BLaER1 treated with 17β-estradiol and CSF1 and Interleukin-3, amounts not matched to agents 10 nM and 100 nM (cell line): ENCODE data around the gene CDKN1A.

Experiments
- H3K27ac ChIP-seq, 11 experiments: shearing (Covaris generic); formaldehyde crosslinking; 2 replicates each; pipeline ENCODE4 v1.8.1; 2022
- H3K27me3 ChIP-seq, 11 experiments: shearing (Covaris generic); formaldehyde crosslinking; 2 replicates each; pipeline ENCODE4 v1.8.1; 2022
- H3K36me3 ChIP-seq, 11 experiments: shearing (Covaris generic); formaldehyde crosslinking; 2 replicates each; pipeline ENCODE4 v1.8.1; 2022
- H3K4me1 ChIP-seq, 10 experiments: shearing (Covaris generic); formaldehyde crosslinking; 2 replicates each; pipeline ENCODE4 v1.8.1; 2022
- H3K4me2 ChIP-seq, 11 experiments: shearing (Covaris generic); formaldehyde crosslinking; 2 replicates each; pipeline ENCODE4 v1.8.1; 2022
- H3K4me3 ChIP-seq, 10 experiments: shearing (Covaris generic); formaldehyde crosslinking; 2 replicates each; pipeline ENCODE4 v1.8.1; 2022
- H3K9ac ChIP-seq, 11 experiments: shearing (Covaris generic); formaldehyde crosslinking; 2 replicates each; pipeline ENCODE4 v1.8.1; 2022
- H3K9me3 ChIP-seq, 11 experiments: shearing (Covaris generic); formaldehyde crosslinking; replicated peaks in 1 of 11; 2 replicates each; pipeline ENCODE4 v1.8.1; 2022
- H4K20me1 ChIP-seq, 11 experiments: shearing (Covaris generic); formaldehyde crosslinking; 2 replicates each; pipeline ENCODE4 v1.8.1; 2022
- Cebpa-rat ChIP-seq, 11 experiments: shearing (Covaris generic); IDR thresholded peaks; 2 replicates each; pipeline ENCODE4 v1.8.1; 2022

The CDKN1A gene

DNA sequence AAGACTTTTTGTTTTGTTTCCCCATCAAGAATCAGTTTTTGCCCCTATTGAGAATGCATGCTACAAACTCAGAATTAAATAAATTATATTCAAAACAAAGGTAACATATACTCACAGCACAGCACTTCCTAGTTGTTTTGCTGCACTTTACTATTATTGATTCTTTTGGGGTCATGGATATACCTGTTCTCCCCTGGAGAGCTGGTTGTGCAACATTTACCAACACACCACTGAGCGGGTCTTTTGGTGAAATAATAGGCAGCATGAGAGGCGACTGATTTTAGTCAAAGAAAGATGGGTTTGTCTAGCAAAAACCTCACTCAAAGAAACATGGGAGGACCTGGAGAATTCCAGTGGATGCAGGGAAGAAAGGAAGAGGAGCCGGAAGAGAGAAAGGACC lies 39.9 kb upstream of the CDKN1A start:
- Histone ChIP-seq H3K27me3 (no peaks in the 10 kb centered on the region), H3K9ac (no peak overlapping the region), H3K9me3 (no peaks in the 10 kb centered on the region), H4K20me1 (no peaks in the 10 kb centered on the region), H3K36me3 (no peaks in the 10 kb centered on the region), H3K4me3 (no peak overlapping the region), H3K4me1 (peaks cover 60 to 88% (median 78%) of the 10 kb centered on the region in 10 experiments), H3K27ac (peak overlapping the region in 1 of 11 experiments; percentile 11; a peak in 1 of 22 replicates), H3K4me2 (0 out of 22 replicates have a peak overlapping the region, but pooled peaks of 1 of the 11 experiments have one; percentile 11)
- TF ChIP-seq Cebpa-rat (IDR thresholded peaks at IDR 0.05) = no peak

DNA sequence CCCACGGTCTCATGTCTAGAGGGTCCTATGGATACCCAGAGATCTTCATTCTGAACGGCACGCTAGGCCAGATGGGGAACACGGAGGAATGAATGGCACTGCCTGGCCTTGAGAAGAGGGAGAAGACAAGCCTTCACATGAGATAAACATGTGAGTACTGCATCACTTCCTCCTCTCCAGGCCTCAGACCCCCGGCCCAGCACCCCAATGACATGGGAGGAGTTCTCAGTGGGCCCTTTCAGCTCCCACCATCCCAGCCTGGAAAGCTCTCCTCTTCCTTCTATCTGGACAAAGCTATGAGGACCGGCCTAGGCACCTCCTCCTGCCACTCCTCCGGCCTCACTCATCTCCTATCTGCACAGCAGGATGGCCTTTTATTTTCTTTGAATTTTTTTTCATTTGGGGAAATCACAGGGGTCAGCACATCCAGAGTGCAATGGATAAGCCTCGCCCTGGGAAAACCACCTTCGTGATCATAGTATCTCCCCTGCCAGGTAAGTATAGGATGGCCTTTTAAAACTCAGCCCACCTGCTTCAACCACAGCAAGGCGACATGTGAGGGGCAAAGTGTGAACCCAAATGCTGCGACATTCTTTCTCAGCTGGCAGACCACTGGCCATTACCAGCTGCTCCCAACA lies 39.2 kb upstream of the CDKN1A start:
- no peak for TF ChIP-seq Cebpa-rat (IDR thresholded peaks at IDR 0.05)
- Histone ChIP-seq H3K27me3 (no peaks in the 10 kb centered on the region), H3K4me3 (no peak overlapping the region), H3K4me1 (peaks cover 60 to 88% (median 78%) of the 10 kb centered on the region in 10 experiments), H3K36me3 (no peaks in the 10 kb centered on the region), H3K9ac (no peak overlapping the region), H3K27ac (peak overlapping the region in 1 of 11 experiments; percentile 11; a peak in 1 of 22 replicates), H4K20me1 (no peaks in the 10 kb centered on the region), H3K9me3 (no peaks in the 10 kb centered on the region), H3K4me2 (peak overlapping the region in 3 of 11 experiments; percentile 4 to 30 (median 11); a peak in 2 of 22 replicates)

DNA sequence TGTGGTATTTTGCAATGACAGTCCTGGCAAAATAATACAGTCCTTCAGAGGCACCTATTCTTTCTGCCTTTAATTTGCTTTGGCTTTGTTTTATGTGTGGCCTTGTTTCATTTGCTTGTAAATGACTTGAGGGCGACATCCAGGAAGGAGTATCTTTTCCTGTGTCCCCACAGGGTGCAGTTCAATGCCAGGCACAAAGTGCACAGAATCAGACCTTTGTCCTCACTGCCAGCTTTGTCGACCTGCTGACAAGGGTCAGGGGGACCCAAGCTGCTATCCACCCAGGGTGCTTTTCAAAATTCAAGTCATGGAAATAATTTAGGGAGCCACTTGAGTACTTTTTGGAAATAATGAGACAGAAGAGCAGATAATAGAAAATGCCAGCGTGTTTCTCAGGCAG lies 37.0 kb upstream of the CDKN1A start:
- Histone ChIP-seq H3K27me3 (no peaks in the 10 kb centered on the region), H4K20me1 (no peaks in the 10 kb centered on the region), H3K4me1 (peaks cover 60 to 88% (median 78%) of the 10 kb centered on the region in 10 experiments), H3K36me3 (no peaks in the 10 kb centered on the region), H3K27ac (peak overlapping the region in 3 of 11 experiments; percentile 5 to 29 (median 14); a peak in 3 of 22 replicates), H3K4me3 (no peak overlapping the region), H3K9ac (0 out of 22 replicates have a peak overlapping the region, but pooled peaks of 1 of the 11 experiments have one; percentile 7), H3K9me3 (no peaks in the 10 kb centered on the region), H3K4me2 (peak overlapping the region in 10 of 11 experiments; percentile 9 to 89 (median 40); a peak in 14 of 22 replicates)
- no peak for TF ChIP-seq Cebpa-rat (IDR thresholded peaks at IDR 0.05)

DNA sequence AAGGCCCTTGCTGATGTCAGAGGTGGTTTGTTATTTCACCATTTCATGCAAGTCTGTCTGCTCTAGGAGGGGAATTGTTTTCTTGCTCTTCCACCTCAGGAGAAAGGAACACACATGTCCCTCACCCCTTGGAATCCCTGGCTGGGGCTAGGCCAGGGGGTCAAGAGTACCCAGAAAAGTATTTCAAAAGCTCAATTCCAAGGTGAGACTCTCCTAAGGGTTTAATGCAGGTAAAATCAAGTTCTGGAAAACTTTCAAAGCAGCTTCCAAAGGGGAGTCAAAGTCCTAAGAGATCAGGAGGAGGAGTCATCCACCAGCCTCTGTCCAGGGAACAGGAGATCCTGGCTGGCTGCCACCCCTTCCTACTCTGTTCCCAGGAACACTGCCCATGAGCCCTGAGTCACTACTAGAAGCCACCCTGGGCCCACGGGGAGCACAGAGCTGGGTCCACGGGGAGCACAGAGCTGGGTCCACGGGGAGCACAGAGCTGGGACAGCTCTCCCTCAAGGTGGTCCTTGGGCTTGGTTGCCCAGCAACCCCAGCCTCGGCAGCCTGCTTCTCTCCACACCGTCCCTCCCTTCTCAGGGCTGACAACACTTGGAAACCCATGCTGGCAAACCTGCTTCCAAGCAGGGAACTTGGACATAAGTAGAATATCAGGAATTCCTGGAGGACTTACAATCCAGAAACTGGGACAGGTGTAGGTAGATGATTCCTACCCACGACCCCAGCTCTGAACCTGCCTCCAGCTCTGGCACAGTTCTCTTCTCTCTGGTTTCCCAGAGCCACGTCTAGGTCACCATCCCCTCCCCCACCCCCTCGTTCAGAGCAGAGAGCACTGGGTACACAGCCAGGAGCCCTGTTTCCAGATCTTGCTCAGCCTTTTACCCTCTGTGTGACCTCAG lies 35.3 kb upstream of the CDKN1A start:
- Histone ChIP-seq H3K27ac (peak overlapping the region in 10 of 11 experiments; percentile 18 to 87 (median 80); a peak in 20 of 22 replicates), H3K4me1 (peaks cover 49 to 89% (median 73%) of the 10 kb centered on the region in 10 experiments), H3K4me3 (0 out of 20 replicates have a peak overlapping the region, but pooled peaks of 1 of the 10 experiments have one; percentile 17), H3K27me3 (no peaks in the 10 kb centered on the region), H3K36me3 (no peaks in the 10 kb centered on the region), H3K4me2 (peak overlapping the region; percentile 64 to 96 (median 83)), H4K20me1 (no peaks in the 10 kb centered on the region), H3K9me3 (no peaks in the 10 kb centered on the region), H3K9ac (peak overlapping the region in 9 of 11 experiments; percentile 5 to 72 (median 61); a peak in 10 of 22 replicates)
- no peak for TF ChIP-seq Cebpa-rat (IDR thresholded peaks at IDR 0.05)

DNA sequence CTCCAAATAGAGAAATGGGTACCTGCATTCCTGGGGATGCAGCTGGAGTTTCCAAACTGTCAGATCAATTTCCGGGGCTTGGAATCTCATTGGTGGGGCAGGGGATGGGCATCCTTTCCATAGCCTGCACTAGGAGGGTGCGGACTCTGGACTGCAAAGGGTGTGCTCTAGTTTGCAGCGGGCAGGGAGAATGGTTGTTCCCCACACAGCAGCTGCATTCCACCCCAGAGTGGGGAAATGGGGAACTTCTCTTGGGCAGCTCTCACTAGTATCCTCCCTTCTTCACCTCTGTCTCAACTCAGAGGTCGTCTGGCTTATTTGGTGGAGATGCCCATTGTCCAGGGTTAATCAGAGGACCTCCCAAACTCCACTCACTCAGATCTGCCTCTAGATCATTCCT lies 34.5 kb upstream of the CDKN1A start:
- Histone ChIP-seq H3K4me2 (peak overlapping the region; percentile 64 to 96 (median 83)), H3K4me1 (peaks cover 52 to 93% (median 78%) of the 10 kb centered on the region in 10 experiments), H3K4me3 (peak overlapping the region in 3 of 10 experiments; percentile 9 to 38 (median 17); a peak in 1 of 20 replicates), H4K20me1 (no peaks in the 10 kb centered on the region), H3K9ac (peak overlapping the region in 10 of 11 experiments; percentile 24 to 72 (median 62); a peak in 17 of 22 replicates), H3K36me3 (no peaks in the 10 kb centered on the region), H3K9me3 (no peaks in the 10 kb centered on the region), H3K27me3 (no peaks in the 10 kb centered on the region), H3K27ac (peak overlapping the region in 10 of 11 experiments; percentile 41 to 87 (median 80); a peak in 19 of 22 replicates)
- no peak for TF ChIP-seq Cebpa-rat (IDR thresholded peaks at IDR 0.05)

DNA sequence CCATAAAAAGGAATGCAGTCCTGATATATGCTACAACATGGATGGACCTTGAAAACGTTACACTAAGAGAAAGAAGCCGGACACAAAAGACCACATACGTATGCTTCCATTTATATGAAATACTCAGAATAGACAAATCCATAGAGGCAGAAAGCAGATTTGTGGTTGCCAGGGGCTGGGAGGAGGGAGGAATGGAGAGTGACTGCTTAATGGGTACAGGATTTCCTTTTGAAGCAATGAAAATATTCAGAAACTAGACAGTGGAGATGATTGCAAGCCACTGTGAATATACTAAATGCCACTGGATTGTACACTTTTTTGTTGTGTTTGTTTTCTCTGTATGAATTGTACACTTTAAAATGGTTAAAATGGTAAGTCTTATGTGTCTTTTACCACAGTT lies 29.4 kb upstream of the CDKN1A start:
- TF ChIP-seq Cebpa-rat (IDR thresholded peaks at IDR 0.05) = no peak
- H3K27me3 ChIP-seq = no peaks in the 10 kb centered on the region
- no peaks in the 10 kb centered on the region for H3K36me3 ChIP-seq
- no peaks in the 10 kb centered on the region for H3K9me3 ChIP-seq
- H3K9ac ChIP-seq = peak overlapping the region in 6 of 11 experiments; percentile 4 to 72 (median 60); a peak in 3 of 22 replicates
- H4K20me1 ChIP-seq = no peaks in the 10 kb centered on the region
- no peak overlapping the region for H3K4me3 ChIP-seq
- H3K4me2 ChIP-seq = peak overlapping the region; percentile 80 to 97 (median 87); a peak in 21 of 22 replicates
- H3K4me1 ChIP-seq = peaks cover 60 to 84% (median 78%) of the 10 kb centered on the region in 10 experiments
- peak overlapping the region in 10 of 11 experiments; percentile 69 to 89 (median 77); a peak in 18 of 22 replicates for H3K27ac ChIP-seq

DNA sequence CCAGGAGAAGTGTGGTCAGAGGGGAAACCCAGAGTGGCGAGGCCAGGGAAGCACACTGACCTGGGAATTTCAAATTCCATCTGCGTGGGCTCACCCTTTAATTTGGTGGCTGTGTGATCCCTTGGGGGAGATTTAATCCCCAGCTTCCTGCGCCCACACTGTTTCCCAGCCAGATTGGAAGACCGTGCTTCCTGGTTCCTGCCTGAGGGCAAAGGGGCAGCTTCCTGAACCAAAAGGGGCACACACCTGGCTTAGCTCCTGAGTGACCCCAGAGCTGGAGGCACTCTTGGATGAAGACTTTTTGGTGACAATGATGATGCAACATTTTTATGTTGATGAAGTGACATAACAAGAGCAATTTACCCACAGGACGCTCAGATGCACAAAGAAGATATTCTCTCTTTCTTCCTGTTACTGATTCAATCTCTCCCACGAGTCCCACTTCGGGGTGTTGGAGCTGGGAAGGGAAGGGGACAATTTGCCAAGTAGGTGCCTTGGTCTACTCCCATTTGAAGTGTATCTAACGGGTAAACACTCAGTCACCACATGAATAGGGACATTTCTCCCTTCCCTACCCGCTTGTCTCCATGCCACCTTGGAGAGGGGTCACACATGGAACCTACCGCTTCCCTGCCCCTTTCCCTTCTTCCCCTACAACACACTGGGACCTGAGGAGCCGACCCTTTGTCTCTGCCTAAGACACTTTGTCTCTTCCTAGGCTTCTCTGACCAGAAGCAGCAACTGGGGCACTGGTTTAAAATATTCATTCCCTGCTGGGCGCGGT lies 28.6 kb upstream of the CDKN1A start:
- Histone ChIP-seq H3K9me3 (no peaks in the 10 kb centered on the region), H3K4me3 (peak overlapping the region in 5 of 10 experiments; percentile 2 to 35 (median 9); a peak in 5 of 20 replicates), H3K27ac (peak overlapping the region; percentile 59 to 89 (median 76); a peak in 21 of 22 replicates), H3K9ac (peak overlapping the region; percentile 11 to 72 (median 58); a peak in 21 of 22 replicates), H3K4me1 (peaks cover 52 to 81% (median 77%) of the 10 kb centered on the region in 10 experiments), H4K20me1 (no peaks in the 10 kb centered on the region), H3K4me2 (peak overlapping the region; percentile 80 to 97 (median 87)), H3K27me3 (no peaks in the 10 kb centered on the region), H3K36me3 (no peaks in the 10 kb centered on the region)
- TF ChIP-seq Cebpa-rat (IDR thresholded peaks at IDR 0.05) = peak in 10 of 11 experiments; percentile 40 to 95 (median 84); a peak in 17 of 22 replicates
